SH-SY5Y (cell line): ENCODE results near the gene CAPSL.

Experiments used
- GATA2 ChIP-seq: IDR thresholded peaks from 2 replicates; pipeline ENCODE4 v1.6.1; 2011; ENCODE audit warnings: mild to moderate bottlenecking, low read depth, low read length
- GATA3 ChIP-seq: IDR thresholded peaks from 2 replicates; pipeline ENCODE4 v1.6.1; 2011; ENCODE audit warnings: low read depth, mild to moderate bottlenecking, low read length, moderate library complexity

DNA sequence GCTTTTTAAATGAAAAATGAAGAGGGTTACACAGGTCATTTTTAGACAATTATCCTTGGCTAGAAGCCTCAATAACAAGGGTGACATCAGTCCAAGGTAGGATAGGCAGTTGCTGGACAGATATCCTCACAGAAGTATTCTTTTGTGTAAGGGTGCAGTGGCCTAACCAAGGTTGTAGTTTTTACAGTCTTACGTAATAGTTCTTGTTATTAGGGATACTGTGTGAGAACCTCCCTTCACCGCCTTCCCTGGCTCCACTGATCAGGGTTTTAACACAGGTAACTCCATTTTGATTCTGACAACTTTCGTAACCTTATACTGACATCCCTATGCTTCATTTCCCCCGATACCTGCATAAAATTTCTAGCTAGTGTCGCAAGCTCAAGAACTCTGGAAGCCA is 8.7 kb upstream of the CAPSL start:
- no peak for TF ChIP-seq GATA2
- no peak for TF ChIP-seq GATA3
